GM18526 (cell line): ENCODE data around the gene DDAH1.

Experiments
- POLR2A ChIP-seq: IDR thresholded peaks from 3 replicates; pipeline ENCODE4 v1.6.1; 2011; ENCODE audit not compliant: insufficient read length; ENCODE audit errors: extremely low read depth

DDAH1 gene

DNA sequence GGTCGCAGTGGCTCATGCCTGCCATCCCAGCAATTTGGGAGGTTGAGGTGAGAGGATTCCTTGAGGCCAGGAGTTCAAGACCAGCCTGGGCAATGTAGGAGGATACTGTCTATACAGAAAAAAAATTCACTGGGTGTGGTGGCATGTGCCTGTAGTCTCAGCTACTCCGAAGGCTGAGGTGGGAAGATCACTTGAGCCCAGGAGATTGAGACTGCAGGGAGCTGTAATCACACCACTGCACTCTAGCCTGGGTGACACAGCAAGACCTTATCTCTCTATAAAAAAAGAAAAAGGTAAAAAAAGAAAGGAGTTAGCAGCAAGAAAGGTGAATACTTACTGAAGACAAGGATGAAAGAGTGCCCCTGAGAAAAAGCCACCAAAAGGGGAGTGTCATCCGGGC lies 164.8 kb downstream of the DDAH1 start:
- TF ChIP-seq POLR2A: no peak

DNA sequence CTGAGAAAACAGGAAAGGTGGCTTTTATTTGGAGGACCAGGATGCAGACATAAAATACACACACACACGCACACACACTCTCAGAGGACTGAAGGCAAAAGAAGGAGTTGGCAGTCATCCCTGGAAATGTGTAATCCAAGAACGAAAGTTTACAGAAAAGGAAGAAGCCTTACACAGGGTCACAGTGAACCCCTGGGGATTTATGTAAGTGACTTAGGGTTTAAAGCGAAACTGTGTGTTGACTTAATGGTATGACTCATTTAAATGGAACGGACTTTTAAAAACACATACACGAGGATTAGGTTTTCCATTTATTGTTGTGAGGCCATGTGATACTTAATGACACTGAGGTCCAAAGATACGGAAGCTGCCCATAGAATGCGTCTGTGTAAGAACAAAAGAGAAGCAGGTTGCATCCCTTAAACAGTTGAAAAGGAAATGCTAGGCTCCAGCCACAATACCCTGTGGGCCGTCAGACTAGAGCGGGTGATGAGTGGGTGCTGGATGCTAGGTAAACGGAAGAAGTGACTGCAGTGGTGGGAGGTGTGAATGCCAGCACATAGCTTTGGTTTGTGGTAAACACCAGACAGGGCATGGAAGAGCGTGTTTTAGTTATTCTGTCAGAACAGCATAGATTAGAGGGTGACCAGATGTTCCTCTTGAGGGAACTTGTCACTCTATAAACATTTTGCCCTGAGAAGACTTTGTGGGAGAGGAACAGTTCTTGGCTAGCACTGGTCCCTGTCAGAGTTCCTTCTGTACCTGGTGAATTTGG lies 166.9 kb downstream of the DDAH1 start:
- no peak for TF ChIP-seq POLR2A

DNA sequence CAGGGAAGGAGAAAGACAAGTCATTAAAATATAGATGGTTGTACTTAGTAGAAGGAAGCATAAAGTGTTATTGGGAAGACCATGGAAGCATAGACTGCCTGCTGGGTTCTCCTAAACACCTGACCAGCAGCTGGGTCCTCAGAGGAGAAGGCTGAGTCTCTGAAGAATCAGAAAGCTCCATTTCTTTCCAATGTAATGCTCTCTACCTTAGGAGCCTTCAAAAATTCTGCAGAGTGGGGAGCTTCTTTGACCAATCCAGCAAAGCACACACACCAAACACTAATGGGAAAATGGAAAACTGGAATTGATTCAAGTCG lies 167.5 kb downstream of the DDAH1 start:
- TF ChIP-seq POLR2A: no peak

DNA sequence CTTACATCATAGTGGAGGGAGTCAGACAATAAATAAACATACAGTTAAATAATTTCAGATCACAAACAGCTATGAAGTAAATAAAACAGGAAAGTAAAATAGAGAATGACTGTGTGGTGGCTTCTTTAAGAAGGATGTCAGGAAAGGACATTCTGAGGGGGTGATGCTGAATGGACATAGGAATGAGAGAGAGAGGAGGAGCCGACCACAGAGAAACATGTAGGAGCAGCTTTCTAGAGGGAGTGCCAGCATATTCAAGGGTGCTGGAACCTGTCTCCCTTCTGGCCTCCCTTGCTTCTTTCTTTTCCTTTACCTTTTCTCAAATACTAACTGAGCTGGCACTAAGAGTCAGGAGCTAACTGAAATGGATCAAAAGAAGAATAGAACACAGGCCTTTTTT lies 168.0 kb downstream of the DDAH1 start:
- TF ChIP-seq POLR2A: no peak

DNA sequence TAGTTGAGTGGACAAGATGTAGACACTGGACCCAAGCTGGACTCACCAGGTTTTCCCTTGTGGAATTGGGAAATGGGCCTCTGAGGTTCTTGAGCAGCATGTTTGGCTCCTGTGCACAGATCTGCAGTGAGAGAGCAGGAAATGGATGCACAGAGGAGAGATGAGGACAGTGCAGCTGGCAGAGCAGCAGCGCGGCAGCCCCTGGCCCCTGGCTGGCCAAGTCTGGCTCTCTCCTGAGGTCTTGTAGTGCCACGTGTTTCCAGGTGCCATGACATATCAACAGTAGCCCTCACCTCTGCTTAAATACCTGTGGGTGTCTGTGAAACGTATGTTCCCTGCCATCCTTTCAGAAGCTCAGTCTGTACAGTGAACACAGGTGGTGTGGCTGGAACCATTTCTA lies 169.3 kb downstream of the DDAH1 start:
- TF ChIP-seq POLR2A: no peak

DNA sequence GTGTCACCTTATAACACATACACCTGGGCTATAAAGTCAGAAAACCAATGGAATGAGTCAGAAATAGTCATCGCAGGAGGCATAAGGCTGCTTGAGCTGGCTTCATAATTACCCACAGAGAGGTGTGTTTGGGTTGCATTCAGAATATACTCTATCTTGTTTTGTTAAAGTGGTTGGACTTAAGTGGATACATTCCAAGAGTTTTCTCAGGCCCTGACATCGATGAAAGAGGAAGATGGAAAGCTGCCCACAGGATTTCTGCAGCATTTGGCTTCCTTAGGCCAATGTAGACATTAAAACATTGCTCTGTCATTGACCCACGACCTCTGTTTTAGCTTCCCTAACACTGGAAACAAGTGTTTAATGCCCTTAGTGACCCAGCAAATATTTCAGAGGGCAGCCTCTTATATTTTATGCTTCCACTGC lies 169.9 kb downstream of the DDAH1 start:
- no peak for TF ChIP-seq POLR2A

DNA sequence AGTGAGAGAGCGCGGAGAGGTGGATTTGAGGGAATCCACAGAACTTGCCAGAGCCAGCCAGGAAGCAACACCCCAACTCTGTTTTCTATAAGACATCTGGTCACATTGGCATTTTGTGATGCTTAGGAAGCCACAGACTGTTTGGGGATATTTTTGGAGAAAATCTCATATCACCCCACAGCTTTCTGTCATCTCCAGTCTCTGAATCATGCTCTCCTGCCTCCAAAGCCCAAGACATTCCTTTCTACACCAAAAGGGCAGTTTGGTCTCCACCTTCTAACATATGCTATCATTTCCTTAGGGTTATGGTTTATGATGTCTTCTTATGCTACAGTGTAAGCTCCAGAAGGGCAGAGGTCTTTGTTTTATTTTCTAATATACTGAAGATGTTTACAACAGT lies 174.1 kb downstream of the DDAH1 start:
- TF ChIP-seq POLR2A: no peak

DNA sequence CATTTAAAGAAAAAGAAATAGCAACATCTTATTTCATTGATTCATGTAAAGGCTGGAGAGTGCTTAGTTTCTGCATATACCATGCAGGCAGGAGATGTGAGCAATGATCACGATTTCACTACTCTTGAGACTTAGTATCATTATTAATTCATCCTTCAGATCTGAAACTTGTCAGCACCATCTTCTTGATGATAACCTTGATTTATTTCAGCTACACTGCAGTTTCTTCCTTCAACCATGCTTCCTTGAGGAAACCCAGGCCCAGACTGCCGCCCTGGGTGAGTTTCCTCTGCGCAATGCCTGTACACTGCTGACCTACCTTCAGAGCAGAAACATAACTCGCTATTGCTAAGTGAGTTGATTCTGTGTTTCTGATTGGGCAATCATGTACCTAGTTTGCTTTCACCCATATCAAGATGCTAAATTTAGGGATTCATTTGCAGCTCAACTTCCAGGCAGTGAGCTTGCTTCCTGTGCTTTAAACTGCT lies 175.1 kb downstream of the DDAH1 start:
- no peak for TF ChIP-seq POLR2A

DNA sequence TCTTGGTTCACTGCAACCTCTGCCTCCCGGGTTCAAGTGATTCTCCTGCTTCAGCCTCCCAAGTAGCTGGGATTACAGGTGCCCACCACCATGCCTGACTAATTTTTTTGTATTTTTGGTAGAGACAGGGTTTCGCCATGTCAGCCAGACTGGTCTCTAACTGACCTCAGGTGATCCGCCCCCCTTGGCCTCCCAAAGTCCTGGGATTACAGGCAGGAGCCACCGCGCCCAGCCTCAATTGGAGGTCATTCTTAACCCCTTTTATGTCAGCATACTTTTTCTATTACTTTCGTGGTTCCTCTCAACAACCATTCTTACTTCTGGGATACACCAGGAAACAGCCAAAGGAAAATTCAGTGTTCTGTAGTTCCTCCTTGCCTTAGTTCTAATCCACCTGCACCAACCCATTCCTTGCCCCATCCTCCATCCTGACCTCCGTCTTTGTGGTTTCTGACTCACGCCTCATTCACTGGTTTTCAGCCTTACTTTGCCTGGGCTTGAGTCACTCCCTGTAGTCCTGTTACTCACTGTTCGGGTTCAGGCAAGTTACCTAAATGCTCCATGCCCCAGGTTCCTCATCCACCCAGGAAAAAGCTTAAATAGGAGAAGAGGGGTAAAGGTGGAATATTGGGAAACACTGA lies 175.6 kb downstream of the DDAH1 start:
- no peak for TF ChIP-seq POLR2A

DNA sequence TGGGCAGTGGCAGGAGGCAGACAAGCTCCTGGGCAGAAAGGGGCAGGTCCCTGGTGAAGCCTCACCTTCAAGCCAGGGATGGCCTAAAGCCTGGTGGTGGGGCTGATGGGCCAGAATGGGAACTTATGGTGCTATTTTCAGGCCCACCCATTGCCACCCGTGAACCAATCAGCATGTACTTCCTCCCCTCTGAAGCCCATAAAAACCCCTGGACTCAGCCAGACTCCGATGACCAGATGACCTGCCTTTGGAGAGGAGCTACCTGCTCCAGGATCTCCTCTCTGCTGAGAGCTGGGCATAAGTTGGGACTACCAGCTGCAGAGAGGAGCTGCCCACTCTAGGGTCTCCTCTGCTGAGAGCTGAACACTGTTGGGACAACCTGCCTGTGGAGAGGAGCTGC lies 180.8 kb downstream of the DDAH1 start:
- no peak for TF ChIP-seq POLR2A

DNA sequence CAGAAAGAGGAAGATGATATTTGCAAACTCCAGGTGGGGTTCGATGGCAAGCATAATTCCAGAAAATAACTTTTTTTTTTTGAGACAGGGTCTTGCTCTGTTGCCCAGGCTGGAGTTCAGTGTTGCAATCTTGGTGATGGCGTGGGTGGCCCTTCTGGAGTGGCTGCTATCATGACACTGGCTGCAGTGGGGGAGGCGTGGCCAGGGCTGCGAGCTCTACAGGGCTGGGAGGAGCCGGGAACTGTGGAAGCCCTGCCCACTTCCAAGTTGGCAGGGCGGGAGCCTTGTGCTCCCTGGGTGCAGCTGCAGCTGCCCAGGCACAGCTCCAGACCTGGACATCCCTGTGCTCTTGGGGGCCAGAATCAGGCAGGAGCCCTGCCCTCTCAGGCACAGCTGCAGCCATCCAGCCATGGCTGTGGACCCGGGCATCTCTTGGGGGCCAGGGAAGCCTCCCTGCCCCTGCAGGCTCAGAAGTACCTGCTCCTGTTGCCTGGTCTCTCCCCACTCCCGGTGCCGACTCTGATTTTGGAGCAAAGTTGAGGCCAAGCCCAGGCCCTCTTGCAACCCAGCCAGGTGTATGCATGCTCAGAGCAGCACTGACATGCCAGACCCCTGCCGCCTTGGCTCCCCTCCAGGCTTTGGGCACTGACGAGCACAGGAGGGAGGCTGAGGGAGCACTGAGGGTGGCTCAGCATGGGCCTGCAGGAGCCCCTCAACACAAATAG lies 181.3 kb downstream of the DDAH1 start:
- no peak for TF ChIP-seq POLR2A

DNA sequence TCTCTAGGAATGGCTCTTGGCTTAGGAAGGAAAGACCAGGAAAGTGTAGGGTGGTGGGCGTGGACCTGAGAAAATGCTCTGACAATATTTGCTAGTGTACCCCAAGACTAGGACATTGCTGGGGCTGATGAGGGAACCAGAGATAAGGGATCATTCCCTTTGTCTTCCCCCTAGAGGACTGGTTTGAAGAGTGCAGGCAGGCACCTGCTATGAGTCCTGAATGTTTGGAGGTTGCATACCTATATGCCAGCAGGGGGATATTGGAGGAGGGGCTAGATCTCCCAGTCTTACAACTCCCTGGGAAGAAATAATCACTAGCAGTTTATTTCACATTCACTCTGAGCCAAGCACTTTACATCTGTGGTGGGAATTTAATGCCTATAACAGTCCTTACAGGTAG lies 182.5 kb downstream of the DDAH1 start:
- no peak for TF ChIP-seq POLR2A

DNA sequence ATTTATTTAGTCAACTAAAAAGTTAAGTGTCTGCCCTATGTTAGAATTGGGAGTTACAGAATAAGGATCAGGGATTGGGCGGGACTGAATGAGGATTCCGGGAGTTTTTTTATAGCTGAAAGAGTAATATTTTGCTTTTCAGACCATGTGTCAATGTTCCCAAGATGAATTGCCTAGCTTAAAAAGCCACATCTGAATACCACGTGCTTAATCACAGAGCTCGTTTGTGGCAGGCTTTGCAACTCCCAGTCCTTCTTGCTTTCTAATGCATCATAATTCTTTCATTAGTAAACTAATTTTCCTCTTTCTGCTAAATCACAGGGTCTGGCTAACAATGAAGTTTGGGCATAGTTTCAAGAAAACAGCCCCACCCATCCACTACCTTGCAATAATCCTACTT lies 184.3 kb downstream of the DDAH1 start:
- TF ChIP-seq POLR2A: no peak

DNA sequence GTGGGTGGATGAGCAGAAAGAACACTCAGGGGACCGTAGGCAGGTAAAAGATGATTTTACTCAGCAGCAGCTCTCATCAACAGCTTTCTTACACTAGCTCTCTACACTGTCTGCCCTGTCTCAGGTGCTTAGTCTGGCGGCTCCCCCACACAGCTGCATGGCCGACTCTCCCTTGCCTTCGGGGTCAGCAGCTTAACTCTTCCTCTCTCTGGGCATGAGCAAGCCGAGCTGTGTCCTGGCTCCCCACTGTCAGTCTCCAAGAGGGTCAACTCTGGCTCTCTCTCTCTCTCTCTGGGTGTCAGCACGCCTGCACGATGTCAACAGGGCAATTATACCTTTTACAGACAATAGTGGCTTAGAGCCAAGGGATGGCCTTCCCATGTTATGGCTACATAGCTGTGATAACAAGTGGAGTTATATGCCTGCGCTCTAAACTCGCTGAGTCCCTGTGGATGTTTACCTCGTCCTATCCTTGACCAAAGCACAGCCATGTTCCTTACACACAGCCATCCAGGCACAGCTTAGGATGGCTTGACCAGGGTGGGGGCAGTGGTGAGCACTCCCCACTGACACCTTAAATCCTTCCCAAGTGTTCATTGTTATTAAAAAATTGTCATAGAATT lies 185.4 kb downstream of the DDAH1 start:
- TF ChIP-seq POLR2A: no peak

DNA sequence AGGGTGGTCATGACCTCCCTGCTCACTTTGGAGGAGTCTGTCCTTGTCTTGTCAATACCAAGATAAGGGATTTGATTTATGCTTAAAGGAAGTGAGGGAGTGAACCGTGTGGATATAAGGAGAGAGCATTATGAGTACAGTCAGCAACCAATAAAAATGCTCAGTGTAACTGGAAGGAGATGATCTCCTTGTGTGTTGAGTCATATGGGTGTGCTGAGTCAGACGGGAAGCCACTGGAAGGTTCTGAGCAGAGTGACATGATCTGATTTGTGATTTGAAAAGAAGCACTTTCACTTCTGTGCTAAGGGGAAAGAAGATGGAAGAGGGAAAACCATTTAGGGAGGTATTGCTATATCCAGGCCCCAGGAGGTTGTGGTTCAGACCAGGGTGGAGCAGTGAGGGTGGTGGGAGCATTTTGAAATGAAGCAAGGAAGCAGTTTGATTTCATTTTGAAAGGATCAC lies 186.1 kb downstream of the DDAH1 start:
- TF ChIP-seq POLR2A: no peak

DNA sequence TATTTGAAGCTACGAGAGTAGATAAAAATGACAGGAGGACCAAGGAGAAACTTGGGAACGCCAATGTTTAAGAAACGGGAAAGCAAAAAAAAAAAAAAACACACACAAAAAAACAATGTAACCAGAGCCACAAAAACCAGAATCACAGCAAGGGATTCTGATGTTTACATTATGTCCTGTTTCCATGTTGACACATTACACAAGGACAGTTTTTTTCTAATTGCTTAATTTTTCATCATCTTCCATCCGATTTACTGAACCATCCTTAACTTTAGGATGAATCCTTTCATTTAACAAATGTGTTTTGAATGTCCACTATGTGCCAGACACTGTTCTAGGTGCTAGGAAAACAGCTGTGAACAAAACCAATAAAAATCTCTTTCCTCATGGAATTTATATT lies 187.2 kb downstream of the DDAH1 start:
- TF ChIP-seq POLR2A: no peak
